Femur (tissue), 1 donor: Measurements from ENCODE around the gene PCGF5.
"Not testable (repeated sequence)": the region's sequence is repeated elsewhere in the genome, so short reads cannot be mapped to it uniquely, and the experiment has no call there.

Source experiments
- DNase-seq: peaks from one replicate; pipeline ENCODE4 v3.0.0-alpha.2; 2017

PCGF5 gene

GRCh38 chr10:91210435-91210834, 10.0 kb upstream of the PCGF5 start:
- DNase-seq: peak; percentile 22

DNA sequence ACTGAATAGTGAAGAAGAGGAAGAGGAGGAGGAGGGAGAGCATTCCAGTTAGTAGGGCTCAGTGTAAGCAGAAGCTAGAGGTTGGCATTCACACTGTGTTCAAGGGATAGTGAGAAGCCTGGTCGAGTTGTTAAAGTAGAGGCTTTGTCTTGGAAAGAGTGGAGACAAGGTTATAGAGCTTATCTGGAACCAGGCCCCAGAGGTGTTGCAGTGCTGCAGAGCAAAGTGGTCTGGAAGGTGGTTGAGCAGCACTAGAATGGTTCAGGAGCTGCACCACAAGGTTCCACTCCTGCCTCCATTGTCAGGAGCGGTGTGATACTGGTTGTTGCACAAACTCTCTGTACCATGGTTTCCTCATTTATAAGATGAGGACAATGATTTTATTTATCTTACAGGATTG, 8.8 kb upstream of the PCGF5 start:
- no peak for DNase-seq

- DNase-seq: no peak
Measured at GRCh38 chr10:91214911-91215310, 5.6 kb upstream of the PCGF5 start.

- DNase-seq: no peak
Measured at GRCh38 chr10:91215384-91215783, 5.1 kb upstream of the PCGF5 start.

DNA sequence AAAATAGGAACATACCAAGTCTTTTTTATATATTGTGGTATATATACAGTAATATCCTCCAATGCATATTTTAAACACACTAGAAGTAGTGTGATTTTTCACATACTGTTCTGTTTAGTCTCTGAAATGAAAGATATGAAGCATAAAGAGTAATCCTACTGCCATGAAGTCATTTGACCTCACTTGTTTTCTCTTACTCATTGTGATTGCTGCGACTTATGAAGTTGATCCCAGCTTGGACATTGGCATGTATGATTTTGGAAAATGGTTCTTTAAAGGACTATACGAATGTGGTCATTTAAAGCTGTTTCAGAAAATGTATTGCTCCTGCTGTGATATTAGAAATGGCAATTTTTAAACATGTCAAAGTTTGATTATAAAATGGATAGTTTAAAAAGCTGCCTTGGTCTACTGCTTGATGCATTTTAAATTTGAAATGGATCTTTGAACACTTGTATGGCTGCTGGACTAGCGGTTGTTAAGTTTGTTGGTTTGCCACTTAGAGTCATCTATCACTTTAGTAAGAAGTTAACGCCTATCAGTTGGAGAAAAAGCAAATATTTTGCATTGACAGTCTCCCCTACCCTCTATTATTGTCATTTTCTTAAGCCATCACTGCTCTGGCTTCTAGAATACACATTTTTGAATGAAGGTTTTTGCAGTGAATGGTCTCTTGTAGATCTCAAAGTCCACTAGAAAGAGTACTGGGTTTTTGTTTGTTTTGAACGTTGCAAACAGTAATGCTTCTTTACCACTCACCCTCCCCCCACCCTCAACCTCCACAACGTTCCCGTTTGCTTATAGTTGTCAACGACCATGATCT, 881 bp upstream of the PCGF5 start:
- DNase-seq: no peak

DNA sequence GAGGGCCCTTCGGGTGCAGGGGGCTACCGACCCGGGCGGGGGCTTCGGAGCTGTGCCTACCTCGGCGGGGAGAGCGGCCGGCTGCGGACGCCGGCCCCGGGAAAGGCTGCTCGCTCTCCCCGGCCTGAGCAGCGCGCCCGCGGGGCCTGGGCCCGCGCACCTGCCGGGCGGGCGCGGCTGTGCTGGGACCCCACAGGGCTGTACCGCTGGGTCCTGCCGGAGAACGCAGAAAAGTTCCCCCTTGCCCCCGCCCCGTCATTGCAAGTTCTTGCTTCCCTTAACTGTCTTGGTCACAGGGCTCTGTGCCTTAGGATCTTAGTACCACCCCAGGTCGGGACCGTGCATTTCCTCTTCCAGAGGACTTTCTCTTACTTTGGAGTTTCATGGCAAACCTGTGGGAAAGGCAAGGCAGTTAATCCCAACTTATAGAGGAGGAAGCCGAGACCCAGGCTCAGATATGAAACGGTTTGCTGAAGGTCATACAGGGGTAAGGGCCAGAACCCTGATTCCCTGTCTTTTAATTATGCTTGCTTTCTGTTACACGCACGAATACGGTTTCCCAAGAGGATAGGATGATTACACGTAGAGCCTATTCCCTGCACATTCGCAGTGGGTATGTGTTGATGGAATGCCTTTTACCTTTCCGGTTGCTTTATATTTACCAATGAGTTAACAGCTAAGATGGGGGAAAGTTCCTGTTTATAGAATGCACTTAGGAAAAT, 652 bp downstream of the PCGF5 start:
- DNase-seq: peak; percentile 45

DNA sequence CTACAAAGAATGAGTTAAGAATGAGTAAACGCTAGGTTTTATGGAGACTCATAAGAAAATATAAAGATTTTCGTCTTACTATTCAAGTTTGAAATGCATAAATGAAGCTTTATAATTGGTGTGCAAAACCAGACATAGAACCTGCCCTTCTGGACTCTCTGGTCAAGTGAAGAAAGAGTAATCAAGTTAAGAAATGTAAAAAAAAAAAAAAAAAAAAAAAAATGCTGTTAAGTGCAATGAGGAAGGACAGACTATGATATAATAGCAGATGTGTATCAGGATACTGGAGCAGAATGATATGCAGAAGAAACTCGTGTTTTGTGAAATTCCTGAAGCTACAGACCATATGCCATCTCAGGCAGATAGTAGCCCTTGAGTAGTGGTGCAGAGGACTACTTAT, 5.6 kb downstream of the PCGF5 start:
- DNase-seq: no peak

DNA sequence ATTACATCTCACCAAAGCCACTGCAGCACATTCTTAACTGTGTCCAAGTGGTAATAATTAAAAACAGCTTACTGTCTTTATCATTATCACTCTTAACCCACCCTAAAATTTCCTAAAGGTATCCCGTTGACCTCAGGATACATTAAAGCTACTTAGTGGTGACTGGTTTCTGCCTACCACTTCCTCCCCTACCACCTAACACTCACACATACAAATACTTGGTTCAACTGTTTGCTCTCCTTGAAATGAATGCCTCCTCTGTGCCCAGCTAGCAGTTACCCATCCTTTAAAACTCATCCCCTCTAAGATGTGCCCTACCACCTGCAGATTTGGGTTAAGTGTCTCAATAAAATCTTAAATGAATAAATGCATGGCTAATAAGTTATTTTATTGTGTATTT, 7.1 kb downstream of the PCGF5 start:
- DNase-seq: no peak

GRCh38 chr10:91229683-91230082, 9.2 kb downstream of the PCGF5 start:
- DNase-seq: no peak

- no peak for DNase-seq
Measured at GRCh38 chr10:91238191-91238590, 17.7 kb downstream of the PCGF5 start.

GRCh38 chr10:91239789-91240188, 19.3 kb downstream of the PCGF5 start:
- DNase-seq: no peak

GRCh38 chr10:91242940-91243339, 22.5 kb downstream of the PCGF5 start:
- DNase-seq: no peak

- DNase-seq: no peak
Measured at GRCh38 chr10:91247360-91248111, 27.1 kb downstream of the PCGF5 start.

DNA sequence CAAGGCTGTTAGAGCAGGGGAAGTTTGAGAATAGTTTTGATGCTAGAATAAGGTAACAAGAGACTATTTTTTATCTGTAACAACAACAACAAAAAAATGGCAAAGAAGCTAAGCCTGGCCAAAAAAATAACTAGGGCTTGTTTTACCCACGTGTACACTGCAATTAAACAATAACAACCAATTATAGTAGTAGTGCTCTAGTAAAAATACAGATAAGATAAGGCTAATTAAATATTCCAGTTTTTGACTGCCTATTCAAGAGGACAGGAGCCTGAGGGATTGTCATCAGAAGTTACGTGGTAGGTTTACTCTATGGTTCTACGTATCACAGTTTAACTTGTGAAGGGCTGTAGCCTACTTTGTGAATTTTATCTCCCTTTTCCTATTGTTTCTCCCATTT, 29.2 kb downstream of the PCGF5 start:
- no peak for DNase-seq

DNA sequence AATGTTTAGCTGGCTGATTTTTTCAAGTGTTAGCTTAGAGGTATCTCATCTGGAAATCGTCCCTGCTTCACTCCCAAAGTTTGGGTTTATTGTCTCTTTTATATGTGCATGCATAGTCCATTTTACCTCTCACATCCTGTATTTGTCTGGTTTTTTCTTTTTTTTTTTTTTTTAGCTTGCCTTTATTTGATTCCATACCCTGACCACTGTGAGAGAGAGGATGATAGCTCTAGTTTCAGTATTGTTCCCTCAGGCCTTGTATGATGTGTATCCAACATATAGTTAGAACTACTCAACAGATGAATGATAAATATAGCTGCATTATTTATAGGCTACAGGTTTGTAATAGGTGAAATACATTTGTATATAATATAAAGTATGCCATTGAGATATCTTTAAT, 29.9 kb downstream of the PCGF5 start:
- DNase-seq: no peak

DNA sequence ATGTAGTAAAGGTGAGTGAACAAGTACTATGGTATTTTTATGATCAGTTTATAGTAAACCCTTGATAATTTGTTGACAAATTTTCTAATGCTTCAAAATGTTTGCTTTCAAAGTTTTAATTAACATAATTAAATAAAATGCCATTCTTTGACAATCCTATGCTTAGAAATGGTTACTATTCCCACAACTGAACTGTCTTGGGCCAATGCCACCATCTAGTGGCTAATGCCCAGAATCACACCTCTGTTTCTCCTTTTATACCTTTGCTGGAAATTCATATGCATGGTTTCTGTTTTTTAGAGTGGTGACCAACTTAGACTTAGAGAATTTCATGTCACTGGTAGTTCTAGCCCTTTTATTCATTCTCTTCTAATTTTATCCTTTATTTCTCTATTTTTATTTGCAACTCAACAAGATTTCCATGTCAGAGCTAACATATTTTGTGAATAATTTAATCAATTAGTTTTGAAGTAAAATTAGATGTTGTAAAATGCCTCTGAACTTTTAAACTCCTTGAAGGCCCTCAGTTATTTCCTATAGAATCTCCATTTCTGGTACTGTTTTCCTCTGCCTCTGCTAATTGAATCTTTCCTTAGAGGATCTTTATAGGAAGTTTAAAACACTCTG, 31.1 kb downstream of the PCGF5 start:
- DNase-seq: peak; percentile 59

GRCh38 chr10:91253300-91253699, 32.8 kb downstream of the PCGF5 start:
- DNase-seq: no peak

DNA sequence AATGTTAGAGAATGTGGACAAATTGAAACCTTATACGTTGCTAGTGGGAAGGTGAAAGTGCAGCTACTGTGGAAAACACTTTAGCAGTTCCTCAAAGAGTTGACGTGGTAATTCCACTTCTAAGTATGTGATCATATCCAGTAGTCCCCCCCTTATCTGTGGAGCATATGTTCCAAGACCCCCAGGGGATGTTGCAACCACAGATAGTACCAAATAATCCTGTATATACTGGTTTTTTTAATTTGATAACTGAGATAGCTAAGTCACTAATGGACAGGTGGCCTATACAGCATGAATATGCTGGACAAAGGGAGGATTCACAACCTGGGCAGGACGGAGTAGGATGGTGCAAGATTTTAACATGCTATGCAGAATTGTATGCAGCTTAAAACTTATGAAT, 36.8 kb downstream of the PCGF5 start:
- no peak for DNase-seq

DNA sequence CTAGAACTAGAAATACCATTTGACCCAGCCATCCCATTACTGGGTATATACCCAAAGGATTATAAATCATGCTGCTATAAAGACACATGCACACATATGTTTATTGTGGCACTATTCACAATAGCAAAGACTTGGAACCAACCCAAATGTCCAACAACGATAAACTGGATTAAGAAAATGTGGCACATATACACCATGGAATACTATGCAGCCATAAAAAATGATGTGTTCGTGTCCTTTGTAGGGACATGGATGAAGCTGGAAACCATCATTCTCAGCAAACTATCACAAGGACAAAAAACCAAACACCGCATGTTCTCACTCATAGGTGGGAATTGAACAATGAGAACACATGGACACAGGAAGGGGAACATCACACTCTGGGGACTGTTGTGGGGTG, 40.0 kb downstream of the PCGF5 start:
- not testable (repeated sequence) for DNase-seq

GRCh38 chr10:91271886-91272285, 51.4 kb downstream of the PCGF5 start:
- DNase-seq: no peak

DNA sequence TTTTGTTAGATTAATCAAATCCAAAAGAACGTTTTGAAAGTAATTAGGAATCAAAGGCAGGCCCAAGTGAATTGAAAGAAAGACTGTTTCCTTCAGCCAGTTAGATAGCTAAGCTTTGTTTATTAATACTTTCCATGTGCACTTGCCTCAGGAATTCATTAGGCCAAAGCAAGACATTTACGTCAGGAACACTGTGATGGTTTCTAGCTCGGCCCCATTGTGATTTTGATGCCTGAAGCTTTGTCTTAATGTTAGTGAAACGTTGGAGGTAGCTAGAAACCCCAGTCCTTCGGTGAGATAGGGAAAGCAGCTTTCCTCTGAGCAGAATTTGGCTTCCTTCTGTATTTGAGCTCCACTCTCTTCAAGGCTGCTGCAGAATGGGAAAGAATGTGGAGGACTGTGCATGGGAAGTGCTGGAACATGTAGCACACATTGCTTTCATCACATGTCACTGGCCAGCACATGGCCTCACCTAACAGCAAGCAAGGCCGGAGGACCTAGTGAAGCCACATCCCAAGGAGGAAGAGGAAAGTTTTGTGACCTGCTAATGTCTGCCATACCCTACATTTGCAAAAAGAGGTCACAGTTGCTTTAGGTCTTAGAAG, 64.1 kb downstream of the PCGF5 start:
- no peak for DNase-seq

- DNase-seq: no peak
Measured at GRCh38 chr10:91286572-91286971, 66.1 kb downstream of the PCGF5 start.

GRCh38 chr10:91287276-91287675, 66.8 kb downstream of the PCGF5 start:
- DNase-seq: no peak
